HL-60 (cell line): Measurements from ENCODE around the gene MARCHF9.

Source experiments
- DNase-seq, 2 experiments: peaks; one replicate each; pipeline ENCODE4 v3.0.0-alpha.2; 2010 to 2020; ENCODE audit warnings: low read depth in 1 of 2, low spot score in 1 of 2
- H3K27ac ChIP-seq: fragments of 250-450 bp; sonication (Bioruptor Pico); replicated peaks from 2 replicates; pipeline ENCODE4 v1.5.1; 2020; ENCODE audit warnings: mild to moderate bottlenecking, moderate library complexity
- H3K27me3 ChIP-seq: fragments of 250-450 bp; sonication (Bioruptor Pico); 2 replicates; pipeline ENCODE4 v1.5.1; 2021; ENCODE audit warnings: mild to moderate bottlenecking, moderate library complexity; ENCODE audit not compliant: insufficient read depth, poor library complexity, severe bottlenecking
- H3K4me3 ChIP-seq: replicated peaks from 2 replicates; pipeline ENCODE4 v1.5.1; 2011; ENCODE audit warnings: mild to moderate bottlenecking, control low read depth, low read length; ENCODE audit not compliant: insufficient read depth
- CTCF ChIP-seq: IDR thresholded peaks from one replicate; pipeline ENCODE4 v1.5.1; 2011; ENCODE audit warnings: low read length, control low read depth, inconsistent platforms; ENCODE audit not compliant: insufficient read depth
- GABPA ChIP-seq: IDR thresholded peaks from 2 replicates; pipeline ENCODE4 v1.6.1; 2012; ENCODE audit warnings: low read depth
- POLR2AphosphoS5 ChIP-seq: IDR thresholded peaks from 2 replicates; pipeline ENCODE4 v1.6.1; 2012; ENCODE audit warnings: low read depth
- REST ChIP-seq: IDR thresholded peaks from 2 replicates; pipeline ENCODE4 v1.6.1; 2012; ENCODE audit warnings: low read depth; ENCODE audit not compliant: insufficient replicate concordance
- SPI1 ChIP-seq: IDR thresholded peaks from 2 replicates; pipeline ENCODE4 v1.6.1; 2012; ENCODE audit warnings: low read depth, mild to moderate bottlenecking, borderline replicate concordance

MARCHF9 gene

DNA sequence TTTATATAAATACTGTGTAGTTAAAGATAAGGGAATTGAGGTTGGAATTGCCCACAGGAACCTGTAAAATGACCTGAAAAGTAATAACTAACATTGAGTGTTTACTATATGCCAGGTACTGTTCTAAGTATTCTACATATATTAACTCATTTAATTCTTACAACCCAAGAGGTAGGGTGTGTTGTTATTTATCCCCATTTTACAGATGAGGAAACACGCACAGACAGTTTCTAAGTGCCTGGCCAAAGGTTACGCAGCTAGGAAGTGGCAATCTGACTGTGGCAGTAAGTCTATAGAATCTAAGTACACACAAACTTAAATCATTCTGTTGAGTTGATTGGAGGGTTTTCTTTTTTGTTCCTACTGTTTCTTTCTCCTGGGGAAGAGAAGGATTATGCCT is 11.1 kb upstream of the MARCHF9 start:
- Histone ChIP-seq H3K27me3 (no peaks in the 10 kb centered on the region), H3K4me3 (no peak overlapping the region), H3K27ac (peak overlapping the region; percentile 84)
- no peak for DNase-seq
- TF ChIP-seq GABPA = no peak
- no peak for TF ChIP-seq CTCF
- no peak for TF ChIP-seq SPI1
- no peak for TF ChIP-seq REST
- TF ChIP-seq POLR2AphosphoS5 = no peak

DNA sequence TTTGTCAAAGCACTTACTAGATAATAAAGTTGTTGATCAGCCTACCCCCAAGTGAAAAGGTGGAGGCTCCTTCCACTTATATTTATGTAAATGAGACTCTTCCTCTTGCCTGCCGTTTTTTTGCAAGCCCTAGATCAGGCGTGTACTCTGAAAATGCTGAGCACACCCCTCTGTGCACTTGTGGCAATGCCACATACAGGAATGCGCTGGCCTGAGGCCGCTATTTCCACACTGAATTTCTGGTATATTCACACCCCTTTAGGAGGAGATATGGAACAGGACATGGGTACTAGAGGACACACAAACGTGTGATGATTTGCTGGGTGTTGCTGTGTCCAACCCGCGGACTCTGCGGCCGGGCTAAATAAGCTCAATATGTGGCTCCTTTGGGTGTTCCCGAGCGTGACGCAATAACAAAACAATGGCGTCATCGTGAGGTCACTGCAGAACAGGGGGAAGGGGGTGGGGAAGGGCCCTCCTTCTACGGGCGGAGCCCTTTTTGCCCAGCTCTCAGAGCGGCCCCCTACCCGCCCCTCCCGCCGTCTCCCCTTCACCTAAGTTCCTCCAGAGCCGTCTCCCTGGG is 10.6 kb upstream of the MARCHF9 start:
- Histone ChIP-seq H3K27me3 (no peaks in the 10 kb centered on the region), H3K27ac (peak overlapping the region; percentile 84), H3K4me3 (peak overlapping the region; percentile 54)
- no peak for TF ChIP-seq CTCF
- no peak for TF ChIP-seq POLR2AphosphoS5
- no peak for TF ChIP-seq SPI1
- TF ChIP-seq REST = no peak
- no peak for TF ChIP-seq GABPA
- DNase-seq = peak; percentile 78 to 89

GRCh38 chr12:57744777-57745484 is 10.0 kb upstream of the MARCHF9 start, which contains the start of gene TSPAN31:
TSPAN31 (plus strand) TSS chr12:57745039; CDS start chr12:57745155, 116 bp downstream.
- peak; percentile 90 to 99 for DNase-seq
- TF ChIP-seq SPI1 = no peak
- no peak for TF ChIP-seq CTCF
- peak; percentile 67 for TF ChIP-seq GABPA
- no peak for TF ChIP-seq POLR2AphosphoS5
- no peak for TF ChIP-seq REST
- H3K27ac ChIP-seq = peak within 1 kb of the TSS; percentile 84

More at GRCh38 chr12:57744777-57745484, 10.0 kb upstream of the MARCHF9 start, which contains the start of gene TSPAN31:
- peak within 1 kb of the TSS; percentile 54 for H3K4me3 ChIP-seq
- H3K27me3 ChIP-seq = no peaks in the 10 kb centered on the region
